Measurements from ENCODE around the gene NADK.

The NADK gene, protein sequence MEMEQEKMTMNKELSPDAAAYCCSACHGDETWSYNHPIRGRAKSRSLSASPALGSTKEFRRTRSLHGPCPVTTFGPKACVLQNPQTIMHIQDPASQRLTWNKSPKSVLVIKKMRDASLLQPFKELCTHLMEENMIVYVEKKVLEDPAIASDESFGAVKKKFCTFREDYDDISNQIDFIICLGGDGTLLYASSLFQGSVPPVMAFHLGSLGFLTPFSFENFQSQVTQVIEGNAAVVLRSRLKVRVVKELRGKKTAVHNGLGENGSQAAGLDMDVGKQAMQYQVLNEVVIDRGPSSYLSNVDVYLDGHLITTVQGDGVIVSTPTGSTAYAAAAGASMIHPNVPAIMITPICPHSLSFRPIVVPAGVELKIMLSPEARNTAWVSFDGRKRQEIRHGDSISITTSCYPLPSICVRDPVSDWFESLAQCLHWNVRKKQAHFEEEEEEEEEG
- 39.0 to 88.6 (median 55.1) reads per million in 9 experiments for total RNA-seq

DNA sequence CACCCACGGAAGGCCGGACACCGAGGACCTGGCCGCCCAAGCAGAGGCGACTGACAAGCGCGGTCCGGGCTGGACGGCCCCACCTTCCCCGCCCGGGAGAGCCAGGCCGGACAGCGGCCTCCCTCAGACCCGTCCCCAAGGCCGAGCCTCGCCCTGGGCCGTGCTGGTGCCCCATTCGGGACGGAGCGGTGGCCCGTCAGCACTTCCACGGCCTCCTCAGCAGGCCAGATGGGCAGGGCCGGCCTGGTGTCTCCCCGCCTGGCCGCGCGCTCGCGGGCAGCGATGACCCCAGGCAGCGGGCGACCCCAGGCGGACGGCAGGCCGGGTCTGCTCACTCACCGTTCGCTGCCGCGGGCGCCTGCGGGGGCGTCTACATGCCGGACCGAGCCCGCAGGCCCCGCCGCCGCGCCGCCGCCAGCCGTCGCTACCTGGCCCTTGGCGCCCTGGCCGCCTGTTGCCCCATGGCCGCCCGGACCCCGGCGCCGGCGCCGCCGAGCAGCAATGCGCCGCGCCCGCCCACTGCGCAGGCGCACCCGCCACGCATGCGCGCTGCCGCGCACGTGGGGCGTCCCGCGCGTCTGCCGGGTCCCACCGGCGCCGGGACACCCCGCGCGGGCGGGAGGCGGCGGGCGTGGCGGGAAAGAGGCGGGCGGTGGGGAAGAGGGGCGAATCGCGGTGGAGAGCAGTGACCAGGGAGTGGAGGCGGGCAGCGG, at the start of gene NADK:
TSS of gene NADK (minus strand) at position 521 of the 713 bp plus-strand sequence. CDS start 13,064 bp downstream, outside the sequence.
- Mint-ChIP-seq H3K36me3 (ENCODE audit: insufficient read depth) (peaks cover 30% of the 10 kb centered on the region), H3K4me3 (peak within 1 kb of the TSS; percentile 82 to 83), H3K4me1 (ENCODE audit: low read depth in 2 of 2) (peaks cover 51 to 52% of the 10 kb centered on the region in 2 donors), H3K9me3 (no peaks in the 10 kb centered on the region), H3K27ac (peak within 1 kb of the TSS; percentile 95 to 96), H3K27me3 (no peaks in the 10 kb centered on the region)
- peak; percentile 63 to 78 (median 69) for DNase-seq
- peak; percentile 48 for ATAC-seq (replicated peaks)

DNA sequence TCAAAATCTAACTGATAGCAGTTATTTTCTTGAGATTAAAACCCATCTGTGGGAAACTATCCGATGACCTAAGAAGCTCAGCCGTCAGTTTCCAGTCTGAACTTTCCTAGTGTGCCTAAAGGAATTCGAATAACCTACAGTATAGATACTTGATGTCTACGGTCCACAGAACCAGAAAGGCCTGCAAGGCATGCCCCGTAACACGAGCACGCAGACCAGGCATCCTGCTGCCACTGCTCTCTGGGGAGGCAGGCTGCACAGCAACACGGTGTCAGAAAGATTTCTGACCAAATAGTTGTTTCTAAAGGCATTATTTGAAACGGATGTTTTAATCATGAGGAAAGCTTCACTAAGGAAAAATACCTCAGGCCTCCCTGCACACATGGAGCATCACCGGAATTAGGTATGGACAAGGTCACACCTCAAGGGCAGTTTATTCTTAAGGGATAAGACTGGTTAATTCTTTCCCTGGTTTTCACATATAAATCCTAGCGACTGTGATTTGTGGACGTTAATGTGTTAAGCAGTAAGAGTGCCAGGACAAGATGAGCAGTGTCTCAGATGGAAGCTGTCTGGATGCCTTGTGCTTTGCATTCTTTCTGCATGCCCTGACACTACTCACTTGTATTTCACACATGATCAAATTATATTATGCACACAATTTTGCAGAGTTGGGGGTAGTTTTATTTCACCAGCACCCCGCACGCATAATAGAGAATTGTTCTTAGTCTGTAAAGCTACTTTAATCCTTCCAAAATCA, 49.0 kb upstream of the NADK start:
- Mint-ChIP-seq H3K4me1 (ENCODE audit: low read depth in 2 of 2) (peaks cover 22 to 30% of the 10 kb centered on the region in 2 donors), H3K4me3 (no peak overlapping the region), H3K27ac (peak overlapping the region; percentile 73 to 92), H3K27me3 (no peaks in the 10 kb centered on the region), H3K9me3 (no peaks in the 10 kb centered on the region), H3K36me3 (ENCODE audit: insufficient read depth) (peaks cover 71% of the 10 kb centered on the region)
- ATAC-seq (replicated peaks) (no peak), DNase-seq (no peak)

DNA sequence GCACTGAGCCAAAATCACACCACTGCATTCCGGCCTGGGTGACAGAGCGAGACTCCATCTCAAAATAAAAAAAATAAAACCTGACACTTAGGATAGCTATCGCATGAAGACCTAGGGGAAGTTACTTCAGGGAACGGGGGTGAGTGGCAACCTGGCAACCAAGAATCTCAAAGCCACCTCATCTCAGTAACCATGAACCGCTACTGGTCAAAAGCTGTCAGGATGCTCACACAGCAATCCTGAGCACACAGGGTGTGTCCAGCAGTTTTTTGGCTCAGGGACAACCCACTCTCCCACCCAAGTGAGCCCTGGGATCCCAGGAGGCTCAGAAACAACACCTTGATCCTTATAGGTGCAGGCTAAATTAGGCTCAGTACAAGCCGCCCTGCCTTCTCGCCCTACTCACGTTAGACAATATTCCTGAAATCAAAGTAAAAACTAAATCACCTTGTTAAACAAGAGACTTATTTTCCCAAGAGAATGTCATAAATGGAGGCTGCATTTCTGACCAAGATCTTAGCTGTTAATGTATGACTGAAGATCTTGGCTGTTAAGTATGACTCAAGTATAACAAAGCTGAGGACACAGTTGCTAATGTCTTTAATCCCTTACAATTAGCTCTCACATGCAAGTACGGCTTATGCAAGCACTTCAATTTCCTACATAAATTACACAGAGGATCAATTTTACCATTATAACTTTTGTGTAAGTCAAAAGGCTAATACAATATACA, 48.3 kb upstream of the NADK start:
- no peaks in the 10 kb centered on the region for H3K27me3 Mint-ChIP-seq
- ATAC-seq (replicated peaks) = no peak
- H3K4me3 Mint-ChIP-seq = no peak overlapping the region
- peaks cover 76% of the 10 kb centered on the region for H3K36me3 Mint-ChIP-seq (ENCODE audit: insufficient read depth)
- peak overlapping the region; percentile 46 to 92 for H3K27ac Mint-ChIP-seq
- DNase-seq = no peak
- peaks cover 20 to 30% of the 10 kb centered on the region in 2 donors for H3K4me1 Mint-ChIP-seq (ENCODE audit: low read depth in 2 of 2)
- H3K9me3 Mint-ChIP-seq = no peaks in the 10 kb centered on the region

DNA sequence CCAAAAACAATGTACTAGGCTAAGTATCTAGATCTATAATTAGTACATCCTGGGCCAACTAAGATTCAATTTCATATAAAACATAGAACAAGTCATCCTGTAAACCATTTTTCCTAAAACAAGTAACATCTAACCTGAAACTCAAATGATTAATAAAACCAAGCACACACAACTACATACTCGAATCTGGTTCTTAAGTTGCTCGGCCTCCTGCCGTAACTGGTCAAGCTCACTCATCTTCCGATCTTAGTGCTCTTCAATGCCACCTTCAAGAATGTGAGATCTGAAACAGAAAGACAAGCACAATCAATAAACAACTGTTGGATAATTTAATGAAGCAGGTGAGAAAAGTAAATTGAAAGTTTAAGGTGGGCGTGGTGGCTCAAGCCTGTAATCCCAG, 46.9 kb upstream of the NADK start:
- Mint-ChIP-seq H3K27me3 (no peaks in the 10 kb centered on the region), H3K36me3 (ENCODE audit: insufficient read depth) (peaks cover 78% of the 10 kb centered on the region), H3K9me3 (no peaks in the 10 kb centered on the region), H3K4me3 (peak overlapping the region; percentile 19 to 45), H3K27ac (peak overlapping the region; percentile 88 to 92), H3K4me1 (ENCODE audit: low read depth in 2 of 2) (peaks cover 20 to 30% of the 10 kb centered on the region in 2 donors)
- DNase-seq (no peak), ATAC-seq (replicated peaks) (no peak)

DNA sequence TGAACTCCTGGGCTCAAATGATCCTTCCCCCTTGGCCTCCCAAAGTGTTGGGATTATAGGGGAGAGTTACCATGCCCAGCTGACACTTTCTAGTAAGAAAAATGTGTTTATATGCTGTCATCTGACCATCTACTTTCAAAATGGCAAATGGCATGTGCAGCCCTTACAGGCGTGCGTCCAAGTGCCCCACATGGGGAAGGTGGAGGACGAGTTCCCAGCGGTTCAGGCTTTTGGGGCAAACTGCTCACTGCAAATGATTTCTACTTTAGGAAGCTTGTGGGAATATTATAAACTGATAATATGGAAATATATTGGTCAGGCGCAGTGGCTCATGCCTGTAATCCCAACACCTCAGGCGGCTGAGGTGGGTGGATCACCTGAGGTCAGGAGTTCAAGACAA, 41.5 kb upstream of the NADK start:
- Mint-ChIP-seq H3K27ac (no peak overlapping the region), H3K27me3 (no peaks in the 10 kb centered on the region), H3K36me3 (ENCODE audit: insufficient read depth) (peaks cover 77% of the 10 kb centered on the region), H3K4me3 (no peak overlapping the region), H3K4me1 (ENCODE audit: low read depth in 2 of 2) (peaks cover 5 to 8% of the 10 kb centered on the region in 2 donors), H3K9me3 (no peaks in the 10 kb centered on the region)
- ATAC-seq (replicated peaks) (no peak), DNase-seq (no peak)

DNA sequence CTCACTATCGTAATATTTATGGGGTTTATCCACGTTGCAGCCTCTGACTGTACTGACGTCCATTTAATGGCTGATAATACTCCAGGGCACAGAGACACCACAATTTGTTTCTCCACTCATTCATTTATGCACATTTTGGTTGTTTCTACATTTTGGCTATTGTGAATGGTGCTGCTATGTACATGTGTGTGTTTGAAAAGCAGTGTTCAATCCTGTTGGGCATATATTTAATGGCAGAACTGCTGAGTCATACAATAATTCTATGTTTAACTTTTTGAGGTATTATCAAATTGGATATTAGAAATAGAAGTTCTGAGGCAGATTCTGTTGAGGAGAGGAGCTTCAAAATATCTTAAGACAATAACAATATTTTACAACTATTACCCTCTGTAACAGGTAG, 39.0 kb upstream of the NADK start:
- no peak for ATAC-seq (replicated peaks)
- peaks cover 76% of the 10 kb centered on the region for H3K36me3 Mint-ChIP-seq (ENCODE audit: insufficient read depth)
- peak overlapping the region in 1 of 2 donors; percentile 77 for H3K27ac Mint-ChIP-seq
- no peak for DNase-seq
- peaks cover 5 to 13% of the 10 kb centered on the region in 2 donors for H3K4me1 Mint-ChIP-seq (ENCODE audit: low read depth in 2 of 2)
- H3K27me3 Mint-ChIP-seq = no peaks in the 10 kb centered on the region
- H3K9me3 Mint-ChIP-seq = no peaks in the 10 kb centered on the region
- no peak overlapping the region for H3K4me3 Mint-ChIP-seq

DNA sequence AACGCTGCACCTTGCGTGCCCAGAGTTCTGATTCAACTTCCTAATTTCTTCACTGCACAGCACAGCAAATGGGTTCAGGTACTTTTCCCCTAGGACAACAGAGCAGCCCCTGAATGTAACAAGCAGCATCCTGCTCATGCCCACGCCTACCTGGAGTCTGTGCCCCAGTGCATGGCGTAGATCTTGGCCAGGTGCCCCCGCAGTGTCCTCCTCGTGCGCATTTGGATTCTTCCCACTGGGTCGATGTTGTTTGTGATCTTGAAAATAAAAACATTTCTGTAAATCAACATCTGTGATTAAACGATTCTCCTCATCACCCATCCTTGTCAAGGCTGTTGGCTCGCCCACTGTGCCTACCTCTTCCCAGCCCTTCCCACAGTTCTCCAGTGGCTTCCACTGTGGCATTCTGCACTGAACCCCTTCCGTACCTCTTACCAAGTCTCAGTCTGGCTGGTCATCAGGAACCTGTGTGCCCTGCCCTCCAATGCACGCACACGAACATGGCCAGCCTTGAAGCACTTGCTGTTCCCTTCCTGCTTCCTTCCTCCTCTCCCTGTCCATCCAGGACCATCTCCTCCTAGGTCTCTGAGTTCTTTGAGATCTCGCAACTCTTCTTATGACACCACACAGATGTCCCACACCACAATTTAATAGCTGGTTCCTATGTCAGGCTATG, 37.5 kb upstream of the NADK start:
- H3K36me3 Mint-ChIP-seq (ENCODE audit: insufficient read depth) = peaks cover 70% of the 10 kb centered on the region

DNA sequence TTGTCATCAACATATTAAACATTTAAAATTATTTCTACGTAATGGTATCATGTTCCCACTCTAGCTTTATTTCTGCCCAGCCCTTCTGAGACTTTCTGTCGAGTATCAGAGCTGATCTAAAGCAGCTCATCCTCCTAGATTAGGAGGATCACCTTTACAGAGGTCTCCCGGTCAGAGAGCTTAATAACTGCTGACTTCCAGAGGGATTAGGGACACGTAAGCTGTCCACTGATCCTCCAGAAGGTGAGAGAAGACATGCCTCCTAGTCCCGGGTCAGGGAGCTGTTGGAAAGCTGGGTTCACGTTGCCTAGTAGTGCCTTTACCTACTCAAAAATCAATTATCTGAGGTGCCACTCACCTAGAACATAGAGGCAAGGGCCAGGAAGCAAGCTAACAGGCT, 31.2 kb upstream of the NADK start:
- Mint-ChIP-seq H3K4me1 (ENCODE audit: low read depth in 2 of 2) (peaks cover under 1 to 8% of the 10 kb centered on the region in 2 donors), H3K4me3 (no peak overlapping the region), H3K27me3 (no peaks in the 10 kb centered on the region), H3K36me3 (ENCODE audit: insufficient read depth) (peaks cover 80% of the 10 kb centered on the region), H3K9me3 (no peaks in the 10 kb centered on the region), H3K27ac (no peak overlapping the region)
- ATAC-seq (replicated peaks) = no peak
- no peak for DNase-seq

More for the DNA sequence above, 37.5 kb upstream of the NADK start:
- no peaks in the 10 kb centered on the region for H3K9me3 Mint-ChIP-seq
- no peaks in the 10 kb centered on the region for H3K27me3 Mint-ChIP-seq
- peak overlapping the region; percentile 51 to 58 for H3K27ac Mint-ChIP-seq
- DNase-seq (no peak), ATAC-seq (replicated peaks) (no peak)
- no peak overlapping the region for H3K4me3 Mint-ChIP-seq
- peaks cover 5 to 13% of the 10 kb centered on the region in 2 donors for H3K4me1 Mint-ChIP-seq (ENCODE audit: low read depth in 2 of 2)

DNA sequence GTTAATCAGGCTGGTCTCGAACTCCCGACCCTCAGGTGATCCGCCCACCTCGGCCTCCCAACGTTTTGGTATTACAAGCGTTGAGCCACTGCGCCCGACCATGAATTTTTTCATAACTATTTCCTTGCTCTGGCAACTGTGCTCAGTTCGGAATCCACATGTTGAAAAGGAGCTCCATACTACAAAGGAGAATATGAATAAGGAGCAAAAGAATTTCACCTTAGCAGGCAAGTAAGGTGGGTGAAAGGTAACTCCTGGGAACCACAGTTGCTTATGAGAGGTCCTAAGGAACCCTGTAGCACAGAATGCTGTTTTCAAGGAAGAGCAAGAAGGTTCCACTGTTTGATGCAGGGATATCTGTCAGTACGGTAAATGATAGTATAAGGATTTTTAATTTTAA, 29.9 kb upstream of the NADK start:
- DNase-seq (no peak), ATAC-seq (replicated peaks) (no peak)
- Mint-ChIP-seq H3K27me3 (no peaks in the 10 kb centered on the region), H3K9me3 (no peaks in the 10 kb centered on the region), H3K4me1 (ENCODE audit: low read depth in 2 of 2) (peaks cover 3 to 10% of the 10 kb centered on the region in 2 donors), H3K4me3 (no peak overlapping the region), H3K36me3 (ENCODE audit: insufficient read depth) (peaks cover 82% of the 10 kb centered on the region), H3K27ac (peak overlapping the region in 1 of 2 donors; percentile 55)

DNA sequence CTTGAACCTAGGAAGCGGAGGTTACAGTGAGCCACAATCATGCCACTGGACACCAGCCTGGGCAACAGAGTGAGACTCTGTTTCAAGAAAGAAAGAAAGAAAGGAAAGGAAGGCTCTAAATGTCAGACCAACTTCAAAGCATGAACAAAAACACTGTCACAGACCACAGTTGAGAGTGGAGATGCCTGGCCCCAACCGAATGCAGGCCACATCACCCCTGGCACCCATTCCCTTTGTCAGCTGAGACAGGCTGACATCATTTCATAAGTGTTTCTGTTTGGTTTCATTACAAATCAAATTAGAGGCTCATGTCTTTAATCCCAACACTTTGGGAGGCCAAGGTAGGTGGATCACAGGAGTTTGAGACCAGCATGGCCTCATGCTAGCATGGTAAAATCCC, 28.6 kb upstream of the NADK start:
- H3K27ac Mint-ChIP-seq = peak overlapping the region in 1 of 2 donors; percentile 54
- H3K36me3 Mint-ChIP-seq (ENCODE audit: insufficient read depth) = peaks cover 86% of the 10 kb centered on the region
- no peak for ATAC-seq (replicated peaks)

DNA sequence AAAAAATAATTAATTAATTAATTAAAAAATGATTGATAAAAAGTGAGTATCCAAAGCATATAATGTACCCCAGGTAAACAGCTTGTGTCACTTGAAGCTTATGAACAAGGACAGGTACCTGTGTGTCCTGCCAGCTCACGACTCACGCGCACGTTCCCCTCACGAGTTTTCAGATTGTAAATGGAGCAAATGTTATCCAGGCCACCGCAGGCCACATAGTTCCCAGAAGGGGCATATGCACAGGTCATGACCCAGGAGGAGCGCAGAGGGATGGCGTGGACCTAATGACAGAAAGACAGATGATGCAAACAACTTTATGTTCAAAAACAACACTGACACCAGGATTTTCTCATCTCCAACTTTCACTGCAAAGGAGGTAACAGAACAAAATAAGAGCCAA, 26.0 kb upstream of the NADK start:
- H3K9me3 Mint-ChIP-seq = no peaks in the 10 kb centered on the region
- peaks cover 98% of the 10 kb centered on the region for H3K36me3 Mint-ChIP-seq (ENCODE audit: insufficient read depth)
- H3K27ac Mint-ChIP-seq = no peak overlapping the region
- DNase-seq (no peak), ATAC-seq (replicated peaks) (no peak)
- peaks cover 3 to 22% of the 10 kb centered on the region in 2 donors for H3K4me1 Mint-ChIP-seq (ENCODE audit: low read depth in 2 of 2)
- no peak overlapping the region for H3K4me3 Mint-ChIP-seq
- no peaks in the 10 kb centered on the region for H3K27me3 Mint-ChIP-seq

More for the DNA sequence above, 28.6 kb upstream of the NADK start:
- no peak for DNase-seq
- no peaks in the 10 kb centered on the region for H3K9me3 Mint-ChIP-seq
- peaks cover 3 to 13% of the 10 kb centered on the region in 2 donors for H3K4me1 Mint-ChIP-seq (ENCODE audit: low read depth in 2 of 2)
- H3K27me3 Mint-ChIP-seq = no peaks in the 10 kb centered on the region
- no peak overlapping the region for H3K4me3 Mint-ChIP-seq

DNA sequence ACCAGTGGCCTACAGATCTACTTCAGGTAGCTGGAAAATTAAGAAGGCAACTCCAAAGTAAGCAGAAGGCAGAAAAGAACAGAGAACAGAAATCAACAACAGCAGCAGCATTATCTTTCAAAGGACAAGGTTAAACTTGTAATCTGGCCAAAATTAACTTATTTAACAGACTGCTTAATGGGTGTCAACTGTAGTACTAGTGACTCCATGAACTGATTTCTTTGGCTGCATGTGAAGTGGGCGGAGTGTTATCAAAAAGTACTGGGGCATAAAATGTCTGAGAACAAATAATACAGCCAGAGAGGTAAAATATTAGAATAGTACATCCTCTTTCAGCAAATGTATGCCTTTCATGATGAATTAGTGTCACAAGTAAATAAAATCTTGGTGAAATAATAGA, 24.6 kb upstream of the NADK start:
- Mint-ChIP-seq H3K36me3 (ENCODE audit: insufficient read depth) (peaks cover 100% of the 10 kb centered on the region), H3K4me3 (no peak overlapping the region), H3K27ac (peak overlapping the region; percentile 35 to 83), H3K4me1 (ENCODE audit: low read depth in 2 of 2) (peaks cover 4 to 23% of the 10 kb centered on the region in 2 donors), H3K27me3 (no peaks in the 10 kb centered on the region), H3K9me3 (no peaks in the 10 kb centered on the region)
- no peak for ATAC-seq (replicated peaks)
- DNase-seq = no peak
